AG04450 (cell line): ENCODE measurements around the gene KLF3. TPM values are rescaled to one million over a fixed set of nuclear protein-coding genes. Genes with fewer than 3 reads are reported as not detected.
"Not testable (repeated sequence)": the region's sequence is repeated elsewhere in the genome, so short reads cannot be mapped to it uniquely, and the experiment has no call there.

Experiments used
- CTCF ChIA-PET: fragments of 300-600, 350-600 bp; formaldehyde crosslinking; extraction: SDS; loops from one replicate; lab custom pipeline; 2022; ENCODE audit warnings: antibody characterized with exemption, inconsistent platforms; lab: Charles Lee
- POLR2A ChIA-PET: fragments of 350-600 bp; formaldehyde crosslinking; extraction: SDS; loops from one replicate; lab custom pipeline; 2021; ENCODE audit warnings: antibody characterized with exemption, inconsistent platforms; lab: Yijun Ruan, JAX
- DNase-seq: peaks from one replicate; pipeline ENCODE4 v3.0.0-alpha.2; 2011; ENCODE audit warnings: low read depth, low spot score
- H3K27ac ChIP-seq: one replicate; pipeline ENCODE4 v1.5.1; 2012; ENCODE audit warnings: low read depth, low read length, control low read depth
- H3K27me3 ChIP-seq: one replicate; pipeline ENCODE4 v1.6.0; 2012; ENCODE audit warnings: low read length; ENCODE audit not compliant: control insufficient read depth, insufficient read depth
- H3K4me3 ChIP-seq: 2 replicates; pipeline ENCODE4 v1.5.1; 2011; ENCODE audit warnings: mild to moderate bottlenecking, low read depth, low read length, control low read depth
- H3K9me3 ChIP-seq: 2 replicates; pipeline ENCODE4 v1.5.1; 2012; ENCODE audit warnings: low read length; ENCODE audit not compliant: control insufficient read depth, insufficient read depth
- CTCF ChIP-seq: IDR thresholded peaks from 2 replicates; pipeline ENCODE4 v1.5.1; 2011; ENCODE audit warnings: low read depth, low read length, control low read depth, inconsistent platforms
- polyA plus RNA-seq: library from polyadenylated mRNA; depleted of rRNA; stranded (reverse); fragments of >200 nt; gene quantifications from 2 replicates; pipeline ENCODE4 v1.2.3, GENCODE V29; 2011

Gene KLF3
- polyA plus RNA-seq, 1 experiment, result 24.3 TPM

GRCh38 chr4:38620065-38620464 lies 43.9 kb upstream of the KLF3 start:
- ChIA-PET POLR2A (no interaction called here), CTCF (interaction anchor here (0.7 to 1.3 kb wide), 3 partner anchors 48 to 300 kb away, joined by 3 to 4 read pairs (median 3); no protein-coding TSS in a partner anchor)
- no peak for DNase-seq
- H3K27ac ChIP-seq, result no peak overlapping the region
- no peaks in the 10 kb centered on the region for H3K9me3 ChIP-seq
- H3K27me3 ChIP-seq, result no peaks in the 10 kb centered on the region
- no peak for TF ChIP-seq CTCF
- no peak overlapping the region for H3K4me3 ChIP-seq

- ChIA-PET CTCF (interaction anchor here (0.6 to 1.3 kb wide), 3 partner anchors 49 to 558 kb away, joined by 3 to 4 read pairs (median 4); no protein-coding TSS in a partner anchor), POLR2A (interaction anchor here (0.7 kb wide), 1 partner anchor 43 kb away, joined by 4 read pairs; no protein-coding TSS in a partner anchor)
- Histone ChIP-seq H3K27ac (no peak overlapping the region), H3K9me3 (no peaks in the 10 kb centered on the region), H3K27me3 (no peaks in the 10 kb centered on the region), H3K4me3 (no peak overlapping the region)
- DNase-seq, result no peak
- TF ChIP-seq CTCF, result no peak
Observed at GRCh38 chr4:38620527-38621027, 43.4 kb upstream of the KLF3 start.

GRCh38 chr4:38621028-38621684 lies 42.8 kb upstream of the KLF3 start:
- TF ChIP-seq CTCF, result no peak

GRCh38 chr4:38621831-38622230 lies 42.2 kb upstream of the KLF3 start:
- no peak for DNase-seq
- TF ChIP-seq CTCF, result no peak
- peaks cover 3% of the 10 kb centered on the region; the same call in 1 of the 2 replicates for H3K9me3 ChIP-seq
- no peak overlapping the region for H3K4me3 ChIP-seq
- ChIA-PET CTCF (no interaction called here), POLR2A (no interaction called here)
- H3K27ac ChIP-seq, result no peak overlapping the region
- no peaks in the 10 kb centered on the region for H3K27me3 ChIP-seq

More at GRCh38 chr4:38621028-38621684, 42.8 kb upstream of the KLF3 start:
- H3K27me3 ChIP-seq, result no peaks in the 10 kb centered on the region
- DNase-seq, result peak; percentile 62
- ChIA-PET CTCF (interaction anchor here (0.6 to 1.3 kb wide), 2 partner anchors 301 to 559 kb away, joined by 4 read pairs; no protein-coding TSS in a partner anchor), POLR2A (interaction anchor here (0.7 kb wide), 1 partner anchor 42 kb away, joined by 4 read pairs; no protein-coding TSS in a partner anchor)
- no peak overlapping the region for H3K27ac ChIP-seq
- no peaks in the 10 kb centered on the region for H3K9me3 ChIP-seq
- H3K4me3 ChIP-seq, result no peak overlapping the region

- H3K4me3 ChIP-seq, POLR2A ChIA-PET, DNase-seq, H3K27me3 ChIP-seq, H3K9me3 ChIP-seq, H3K27ac ChIP-seq: not testable (repeated sequence)
- CTCF ChIA-PET, result interaction anchor here (0.5 kb wide), 1 partner anchor 19 kb away, joined by 3 read pairs; no protein-coding TSS in a partner anchor
Observed at GRCh38 chr4:38622340-38622739, 41.7 kb upstream of the KLF3 start.
